ENCODE data around the gene COPS8.

Gene COPS8

DNA sequence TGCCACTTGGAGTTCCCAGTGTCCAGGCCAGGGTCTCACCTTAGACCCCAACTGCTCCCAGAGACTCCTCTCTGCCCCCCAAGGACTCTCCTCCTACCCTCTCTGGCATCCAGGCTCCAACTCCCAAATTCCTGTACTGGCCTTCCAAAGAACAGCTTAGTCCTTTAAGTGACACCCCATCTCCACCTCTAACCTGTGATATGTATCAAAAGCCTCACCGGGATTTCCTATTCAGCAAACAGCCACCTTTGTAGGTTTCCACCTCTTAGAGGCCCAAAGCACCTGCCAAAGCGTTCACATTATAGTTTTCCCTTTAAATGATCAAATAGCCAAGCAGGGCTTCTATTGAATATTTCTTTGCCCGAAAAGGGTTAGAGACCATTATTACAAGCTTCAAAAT, 2.7 kb upstream of the COPS8 start:
- peaks cover 5% of the 10 kb centered on the region for H3K4me1 ChIP-seq (ENCODE audit: control insufficient read depth, insufficient read depth, low read depth, low read length)
- H3K27me3 ChIP-seq (ENCODE audit: control insufficient read depth in 1 of 2, insufficient read depth in 1 of 2, low read length in 2 of 2): no peaks in the 10 kb centered on the region
- no peak overlapping the region for H3K4me2 ChIP-seq (ENCODE audit: low read length, poor library complexity, severe bottlenecking)
- H2AFZ ChIP-seq (ENCODE audit: low read depth, low read length): no peak overlapping the region
- H3K18ac ChIP-seq (ENCODE audit: low read depth in 1 of 2, low read length in 2 of 2): no peak overlapping the region
- no peak overlapping the region for H2BK120ac ChIP-seq (ENCODE audit: low read depth, low read length)
- no peak overlapping the region for H3K4ac ChIP-seq (ENCODE audit: low read depth in 1 of 2, low read length in 2 of 2)
- H3K9ac ChIP-seq (ENCODE audit: low read length): no peak overlapping the region
- 97% methylated on average over 3 of the region's 3 CpGs for WGBS
- no peak overlapping the region for H2BK15ac ChIP-seq (ENCODE audit: low read depth, poor library complexity, severe bottlenecking)
- H3K4me3 ChIP-seq (ENCODE audit: insufficient read depth in 1 of 2, low read depth in 1 of 2, low read length in 2 of 2): no peak overlapping the region
- DNase-seq: no peak
- H4K91ac ChIP-seq (ENCODE audit: low read length): no peak overlapping the region
- H3K36me3 ChIP-seq (ENCODE audit: control insufficient read depth in 1 of 2, insufficient read depth in 2 of 2, low read depth in 1 of 2, low read length in 2 of 2): peaks cover 6% of the 10 kb centered on the region in 2 experiments
- H2AK5ac ChIP-seq (ENCODE audit: low read length, severe bottlenecking): no peak overlapping the region
- H2BK5ac ChIP-seq (ENCODE audit: low read depth, low read length, poor library complexity, severe bottlenecking): no peak overlapping the region
- H3K27ac ChIP-seq (ENCODE audit: low read length, poor library complexity, severe bottlenecking): no peak overlapping the region
- H3K9me3 ChIP-seq (ENCODE audit: control insufficient read depth, low read length): no peaks in the 10 kb centered on the region
- H3K14ac ChIP-seq (ENCODE audit: low read length in 2 of 2): no peak overlapping the region
- no peak overlapping the region for H3K23ac ChIP-seq (ENCODE audit: low read length in 2 of 2)
- no peak overlapping the region for H2BK12ac ChIP-seq (ENCODE audit: low read length in 2 of 2)
- H3K79me1 ChIP-seq (replicated peaks; ENCODE audit: low read length, poor library complexity, severe bottlenecking): peaks cover 15% of the 10 kb centered on the region
- H4K8ac ChIP-seq (ENCODE audit: low read length): no peak overlapping the region

GRCh38 chr2:237084444-237084843, 1.2 kb upstream of the COPS8 start:
- Histone ChIP-seq H3K27me3 (ENCODE audit: control insufficient read depth in 1 of 2, insufficient read depth in 1 of 2, low read length in 2 of 2) (no peaks in the 10 kb centered on the region), H3K36me3 (ENCODE audit: control insufficient read depth in 1 of 2, insufficient read depth in 2 of 2, low read depth in 1 of 2, low read length in 2 of 2) (peaks cover 6 to 20% of the 10 kb centered on the region in 2 experiments), H3K9ac (ENCODE audit: low read length) (peak overlapping the region; percentile 96), H4K8ac (ENCODE audit: low read length) (no peak overlapping the region), H3K9me3 (ENCODE audit: control insufficient read depth, low read length) (no peaks in the 10 kb centered on the region), H3K27ac (ENCODE audit: low read length, poor library complexity, severe bottlenecking) (no peak overlapping the region), H3K4me1 (ENCODE audit: control insufficient read depth, insufficient read depth, low read depth, low read length) (peaks cover 5% of the 10 kb centered on the region), H3K4me2 (ENCODE audit: low read length, poor library complexity, severe bottlenecking) (peak overlapping the region; percentile 21), H3K14ac (ENCODE audit: low read length in 2 of 2) (no peak overlapping the region), H2BK15ac (ENCODE audit: low read depth, poor library complexity, severe bottlenecking) (no peak overlapping the region), H3K23ac (ENCODE audit: low read length in 2 of 2) (no peak overlapping the region), H2BK12ac (ENCODE audit: low read length in 2 of 2) (no peak overlapping the region), H3K4ac (ENCODE audit: low read depth in 1 of 2, low read length in 2 of 2) (no peak overlapping the region), H2AFZ (ENCODE audit: low read depth, low read length) (no peak overlapping the region), H3K4me3 (ENCODE audit: insufficient read depth in 1 of 2, low read depth in 1 of 2, low read length in 2 of 2) (peak overlapping the region in 1 of 2 experiments; percentile 92), H2BK5ac (ENCODE audit: low read depth, low read length, poor library complexity, severe bottlenecking) (no peak overlapping the region), H2AK5ac (ENCODE audit: low read length, severe bottlenecking) (no peak overlapping the region), H4K91ac (ENCODE audit: low read length) (no peak overlapping the region), H3K79me1 (replicated peaks; ENCODE audit: low read length, poor library complexity, severe bottlenecking) (peaks cover 16% of the 10 kb centered on the region), H2BK120ac (ENCODE audit: low read depth, low read length) (no peak overlapping the region), H3K18ac (ENCODE audit: low read depth in 1 of 2, low read length in 2 of 2) (no peak overlapping the region)
- WGBS: 95% methylated on average over 7 of the region's 8 CpGs
- no peak for DNase-seq

- Histone ChIP-seq H3K36me3 (ENCODE audit: control insufficient read depth in 1 of 2, insufficient read depth in 2 of 2, low read depth in 1 of 2, low read length in 2 of 2) (peaks cover 16 to 65% of the 10 kb centered on the region in 2 experiments), H3K14ac (ENCODE audit: low read length in 2 of 2) (no peak overlapping the region), H4K8ac (ENCODE audit: low read length) (no peak overlapping the region), H3K27ac (ENCODE audit: low read length, poor library complexity, severe bottlenecking) (no peak overlapping the region), H3K27me3 (ENCODE audit: control insufficient read depth in 1 of 2, insufficient read depth in 1 of 2, low read length in 2 of 2) (no peaks in the 10 kb centered on the region), H2BK120ac (ENCODE audit: low read depth, low read length) (no peak overlapping the region), H3K4me3 (ENCODE audit: insufficient read depth in 1 of 2, low read depth in 1 of 2, low read length in 2 of 2) (no peak overlapping the region), H3K9me3 (ENCODE audit: control insufficient read depth, low read length) (no peaks in the 10 kb centered on the region), H2AFZ (ENCODE audit: low read depth, low read length) (no peak overlapping the region), H2BK5ac (ENCODE audit: low read depth, low read length, poor library complexity, severe bottlenecking) (no peak overlapping the region), H2AK5ac (ENCODE audit: low read length, severe bottlenecking) (no peak overlapping the region), H3K18ac (ENCODE audit: low read depth in 1 of 2, low read length in 2 of 2) (peak overlapping the region in 1 of 2 experiments; percentile 48), H3K79me1 (replicated peaks; ENCODE audit: low read length, poor library complexity, severe bottlenecking) (peaks cover 24% of the 10 kb centered on the region), H3K4me2 (ENCODE audit: low read length, poor library complexity, severe bottlenecking) (no peak overlapping the region), H4K91ac (ENCODE audit: low read length) (peak overlapping the region; percentile 69), H3K23ac (ENCODE audit: low read length in 2 of 2) (no peak overlapping the region), H3K4me1 (ENCODE audit: control insufficient read depth, insufficient read depth, low read depth, low read length) (peaks cover 3% of the 10 kb centered on the region), H3K4ac (ENCODE audit: low read depth in 1 of 2, low read length in 2 of 2) (no peak overlapping the region), H2BK15ac (ENCODE audit: low read depth, poor library complexity, severe bottlenecking) (no peak overlapping the region), H3K9ac (ENCODE audit: low read length) (peak overlapping the region; percentile 96), H2BK12ac (ENCODE audit: low read length in 2 of 2) (peak overlapping the region in 1 of 2 experiments; percentile 86)
- peak; percentile 37 for DNase-seq
- WGBS: 79% methylated on average over 13 of the region's 13 CpGs
Observed at GRCh38 chr2:237090906-237091305, 5.2 kb downstream of the COPS8 start.

GRCh38 chr2:237091779-237092436, 6.2 kb downstream of the COPS8 start:
- Histone ChIP-seq H3K27me3 (ENCODE audit: control insufficient read depth in 1 of 2, insufficient read depth in 1 of 2, low read length in 2 of 2) (no peaks in the 10 kb centered on the region), H3K4me3 (ENCODE audit: insufficient read depth in 1 of 2, low read depth in 1 of 2, low read length in 2 of 2) (peak overlapping the region in 1 of 2 experiments; percentile 38), H3K14ac (ENCODE audit: low read length in 2 of 2) (peak overlapping the region in 1 of 2 experiments; percentile 88), H2BK15ac (ENCODE audit: low read depth, poor library complexity, severe bottlenecking) (no peak overlapping the region), H3K18ac (ENCODE audit: low read depth in 1 of 2, low read length in 2 of 2) (peak overlapping the region in 1 of 2 experiments; percentile 80), H2BK12ac (ENCODE audit: low read length in 2 of 2) (peak overlapping the region; percentile 75 to 85), H3K4ac (ENCODE audit: low read depth in 1 of 2, low read length in 2 of 2) (no peak overlapping the region), H3K9ac (ENCODE audit: low read length) (peak overlapping the region; percentile 96), H3K23ac (ENCODE audit: low read length in 2 of 2) (no peak overlapping the region), H3K4me2 (ENCODE audit: low read length, poor library complexity, severe bottlenecking) (no peak overlapping the region), H4K91ac (ENCODE audit: low read length) (peak overlapping the region; percentile 36), H3K9me3 (ENCODE audit: control insufficient read depth, low read length) (no peaks in the 10 kb centered on the region), H2BK120ac (ENCODE audit: low read depth, low read length) (no peak overlapping the region), H3K79me1 (replicated peaks; ENCODE audit: low read length, poor library complexity, severe bottlenecking) (peaks cover 25% of the 10 kb centered on the region), H3K4me1 (ENCODE audit: control insufficient read depth, insufficient read depth, low read depth, low read length) (peaks cover 4% of the 10 kb centered on the region), H2AFZ (ENCODE audit: low read depth, low read length) (no peak overlapping the region), H2BK5ac (ENCODE audit: low read depth, low read length, poor library complexity, severe bottlenecking) (no peak overlapping the region), H3K36me3 (ENCODE audit: control insufficient read depth in 1 of 2, insufficient read depth in 2 of 2, low read depth in 1 of 2, low read length in 2 of 2) (peaks cover 19 to 75% of the 10 kb centered on the region in 2 experiments), H4K8ac (ENCODE audit: low read length) (peak overlapping the region; percentile 5), H2AK5ac (ENCODE audit: low read length, severe bottlenecking) (no peak overlapping the region), H3K27ac (ENCODE audit: low read length, poor library complexity, severe bottlenecking) (no peak overlapping the region)
- WGBS: 85% methylated on average over 7 of the region's 7 CpGs
- DNase-seq: peak; percentile 86

All from mesenchymal stem cell (in vitro differentiated cells and primary cell).